Stimulated activated CD4-positive, alpha-beta T cell treated with anti-CD3 and anti-CD28 coated beads, Interleukin-2, amount 100 ng/mL, for 48 hours (primary cell): ENCODE data around the gene LNPEP.
"Not testable (repeated sequence)": the region's sequence is repeated elsewhere in the genome, so short reads cannot be mapped to it uniquely, and the experiment has no call there.

Source experiments
- DNase-seq, 2 donors: peaks; one replicate each; pipeline ENCODE4 v3.0.0-alpha.2; 2020

The LNPEP gene

DNA sequence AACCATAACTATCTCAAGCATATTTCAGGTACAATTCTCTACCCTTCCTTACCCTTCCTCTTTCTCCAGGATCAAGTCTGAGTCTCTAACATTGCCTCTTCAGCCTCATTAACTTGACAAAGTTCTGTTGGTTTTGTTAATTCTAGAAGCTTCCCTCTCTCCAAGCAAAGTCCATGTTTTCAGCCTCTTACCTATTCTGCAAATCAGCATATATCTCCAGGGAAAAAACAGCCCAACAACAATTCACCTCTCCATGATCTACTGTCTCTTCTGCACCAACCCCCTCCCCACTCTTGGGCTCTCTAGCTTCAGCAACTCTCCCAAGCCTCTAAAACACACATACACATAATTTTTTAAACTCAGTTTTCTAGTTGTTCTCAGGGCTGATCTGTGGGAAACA, 134.4 kb downstream of the LNPEP start:
- DNase-seq = no peak

DNA sequence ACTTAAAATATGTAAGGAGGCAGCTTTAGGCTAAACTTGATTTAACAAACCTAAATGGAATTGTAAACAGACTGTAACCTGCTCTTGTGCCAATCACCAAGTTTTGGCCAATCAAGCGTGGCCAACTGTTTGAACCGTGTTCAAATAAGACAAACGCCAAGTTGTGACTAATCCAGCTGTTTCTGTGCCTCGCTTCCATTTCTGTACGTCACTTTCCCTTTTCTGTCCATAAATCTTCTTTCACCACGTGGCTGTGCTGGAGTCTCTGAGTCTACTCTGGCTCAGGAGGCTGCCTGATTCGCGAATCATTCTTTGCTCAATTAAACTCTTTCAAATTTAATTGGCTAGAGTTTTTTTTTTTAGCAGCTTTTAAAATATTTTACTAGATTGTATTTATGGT, 135.2 kb downstream of the LNPEP start:
- no peak for DNase-seq

DNA sequence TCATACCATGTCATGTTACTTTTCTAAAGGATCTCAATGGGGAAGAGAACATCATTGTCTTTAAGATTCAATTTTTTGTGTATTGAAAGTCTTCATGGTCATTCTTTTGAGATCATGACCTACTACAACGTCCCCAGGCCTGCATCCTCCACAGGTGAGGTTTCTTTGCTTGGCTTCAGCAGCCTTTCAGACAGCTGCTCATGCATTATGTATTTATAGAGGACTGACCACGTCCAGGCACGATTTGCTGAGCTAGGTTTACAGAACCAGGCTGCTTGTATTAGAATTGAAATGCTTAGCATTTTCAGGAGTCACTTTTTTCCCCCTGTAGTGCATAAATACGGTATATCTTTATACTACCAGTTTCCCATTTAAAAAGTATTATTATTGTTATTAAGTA, 136.1 kb downstream of the LNPEP start:
- no peak for DNase-seq

DNA sequence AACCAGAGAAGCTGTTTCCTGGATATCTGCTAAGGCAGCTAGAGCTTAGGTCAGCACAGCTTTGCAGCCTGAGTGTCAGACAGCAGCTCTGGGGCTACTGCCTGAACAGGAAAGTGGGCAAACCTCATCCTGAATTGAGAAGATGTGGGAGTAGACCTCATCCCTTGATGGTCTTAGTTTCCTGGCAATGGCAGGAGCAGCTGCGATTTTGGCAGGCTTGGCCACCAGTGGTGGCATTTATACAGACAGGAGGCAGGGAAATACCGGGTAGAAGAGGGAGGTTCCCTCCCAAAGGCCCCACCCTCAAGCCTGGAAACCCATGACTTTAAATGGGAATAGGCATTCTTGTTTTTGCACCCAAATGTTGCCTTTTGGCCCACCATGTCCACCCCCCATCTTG, 136.8 kb downstream of the LNPEP start:
- DNase-seq = no peak

DNA sequence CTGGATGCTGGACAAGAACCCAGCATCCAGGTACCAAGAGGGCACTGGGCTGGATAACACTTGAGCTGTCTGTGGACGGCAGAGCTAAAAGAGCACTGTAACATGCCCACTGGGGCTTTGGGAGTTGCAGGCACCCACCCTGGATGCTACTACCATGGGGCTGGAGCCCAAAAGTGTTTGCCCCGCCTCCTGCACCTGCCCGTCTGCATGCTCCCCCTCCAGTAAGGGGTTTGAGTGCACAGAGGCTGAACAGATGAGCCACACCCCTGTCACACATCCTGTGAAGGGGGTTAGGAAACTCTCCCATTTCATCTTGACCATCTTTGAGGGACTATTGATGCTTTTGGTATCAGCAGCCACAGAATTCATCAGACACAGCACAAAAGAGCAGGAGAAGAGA, 137.5 kb downstream of the LNPEP start:
- DNase-seq = no peak

DNA sequence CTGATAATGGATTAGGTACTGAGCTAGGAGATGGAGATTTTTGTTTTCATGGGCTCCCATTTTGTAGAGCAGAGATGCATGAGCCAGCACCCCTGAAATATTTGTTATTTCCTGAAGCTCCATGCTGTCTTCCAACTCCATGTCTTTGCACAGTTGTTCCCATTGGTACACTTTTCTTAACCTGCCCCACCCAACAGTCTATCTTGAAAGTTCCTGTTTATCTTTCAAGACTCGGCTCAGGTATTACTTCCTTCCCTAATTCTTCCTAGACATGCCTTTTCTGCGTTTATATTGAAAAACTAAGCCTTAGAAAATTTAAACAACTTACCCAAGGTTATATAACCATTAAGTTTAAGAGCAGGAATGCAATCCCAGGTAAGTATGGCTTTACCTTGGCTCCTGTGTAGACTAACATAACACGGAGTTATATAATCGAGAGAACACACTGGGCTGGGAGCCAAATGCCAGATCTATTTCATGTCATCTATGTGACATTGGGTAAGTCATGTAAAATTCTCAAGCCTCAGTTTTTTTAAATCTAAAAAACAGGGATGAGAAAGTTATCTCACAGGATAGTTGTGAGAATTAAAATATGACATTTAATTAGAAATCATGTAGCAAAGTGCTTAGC, 139.1 kb downstream of the LNPEP start:
- DNase-seq = no peak

DNA sequence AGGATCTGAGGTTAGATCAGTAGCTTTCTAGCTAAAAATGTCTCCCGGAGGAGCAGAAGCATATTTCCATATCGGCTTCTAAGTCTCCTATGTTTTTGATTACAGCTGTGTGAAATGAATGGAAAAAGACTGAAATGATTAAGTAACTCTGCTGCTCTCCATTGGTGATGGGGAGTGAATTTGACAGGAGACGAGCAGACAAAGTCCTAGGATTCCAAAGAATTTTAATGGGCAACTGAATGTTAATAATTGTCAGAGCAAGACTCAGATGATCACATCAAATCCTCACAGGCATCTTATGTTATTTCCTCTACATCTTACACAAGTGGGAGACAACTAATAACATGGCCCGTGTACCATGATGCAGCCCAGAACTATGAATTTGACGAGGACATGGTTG, 139.8 kb downstream of the LNPEP start:
- no peak for DNase-seq

DNA sequence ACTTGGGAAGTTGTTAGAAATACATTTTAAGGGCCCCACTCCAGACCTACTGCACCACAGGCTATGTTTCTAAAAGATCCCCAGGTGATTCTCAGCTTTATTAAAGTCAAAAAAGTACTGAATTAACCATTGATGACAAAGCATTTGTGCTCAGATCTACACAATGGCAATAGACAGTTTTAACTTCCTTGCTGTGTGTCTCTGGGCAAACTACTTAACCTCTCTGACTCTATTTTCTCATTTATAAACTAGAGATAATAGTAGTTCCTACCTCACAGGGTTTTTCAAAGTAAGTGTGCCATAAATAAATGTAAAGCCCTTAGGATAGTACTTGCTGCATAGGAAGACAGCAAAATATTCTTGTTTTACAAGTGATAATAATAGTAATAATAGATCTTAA, 140.2 kb downstream of the LNPEP start:
- DNase-seq = no peak

DNA sequence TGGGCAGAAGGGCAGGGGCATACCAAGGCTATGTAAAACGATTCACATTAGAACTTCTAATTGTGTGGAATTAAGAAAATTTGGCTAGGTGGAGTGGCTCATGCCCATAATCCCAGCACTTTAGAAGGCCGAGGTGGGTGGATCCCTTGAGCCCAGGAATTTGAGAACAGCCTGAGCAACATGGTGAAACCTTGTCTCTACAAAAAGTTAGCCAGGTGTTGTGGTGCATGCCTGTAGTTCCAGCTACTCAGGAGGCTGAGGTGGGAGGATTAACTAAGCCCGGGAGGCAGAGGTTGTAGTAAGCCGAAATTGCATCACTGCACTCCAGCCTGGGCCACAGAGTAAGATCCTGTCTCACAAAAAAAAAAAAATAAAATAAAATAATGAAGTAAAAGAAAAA, 141.4 kb downstream of the LNPEP start:
- DNase-seq = no peak

DNA sequence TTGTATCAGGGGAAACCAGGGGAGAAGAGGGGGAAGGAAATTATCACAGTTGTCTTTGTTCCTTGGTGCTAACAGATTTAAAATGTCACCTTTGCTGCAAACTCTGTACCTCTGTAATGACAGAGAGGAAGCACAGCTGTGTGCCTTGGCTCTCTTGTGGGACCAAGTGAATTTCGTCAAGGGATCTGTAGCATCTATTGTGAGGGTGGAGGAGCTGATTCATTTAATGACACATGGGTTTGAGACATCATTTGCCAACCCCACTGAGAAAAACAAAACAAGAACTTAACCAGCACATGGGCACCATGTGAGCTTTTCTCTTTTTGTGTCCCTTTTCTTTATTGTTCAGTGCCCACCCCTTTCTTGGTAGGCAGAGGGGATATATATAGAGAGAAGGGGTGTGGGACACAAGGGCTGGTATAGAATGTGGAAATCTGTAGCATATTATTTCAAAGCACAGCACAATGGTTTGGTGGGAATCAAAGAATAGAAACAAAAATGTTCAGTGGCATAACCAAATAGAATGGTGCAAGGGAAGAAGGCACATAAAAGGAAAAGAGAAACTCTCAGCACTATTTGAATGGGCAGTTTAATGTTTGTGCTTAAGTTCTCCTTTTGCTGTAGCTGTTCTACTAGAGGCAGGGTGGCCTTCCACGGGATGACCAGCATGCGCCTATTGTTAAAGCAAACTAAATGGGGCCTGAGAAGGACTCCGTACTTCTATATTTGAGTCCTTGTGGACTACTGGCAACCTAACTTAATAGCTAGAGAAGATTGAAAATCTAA, 143.3 kb downstream of the LNPEP start:
- no peak for DNase-seq

DNA sequence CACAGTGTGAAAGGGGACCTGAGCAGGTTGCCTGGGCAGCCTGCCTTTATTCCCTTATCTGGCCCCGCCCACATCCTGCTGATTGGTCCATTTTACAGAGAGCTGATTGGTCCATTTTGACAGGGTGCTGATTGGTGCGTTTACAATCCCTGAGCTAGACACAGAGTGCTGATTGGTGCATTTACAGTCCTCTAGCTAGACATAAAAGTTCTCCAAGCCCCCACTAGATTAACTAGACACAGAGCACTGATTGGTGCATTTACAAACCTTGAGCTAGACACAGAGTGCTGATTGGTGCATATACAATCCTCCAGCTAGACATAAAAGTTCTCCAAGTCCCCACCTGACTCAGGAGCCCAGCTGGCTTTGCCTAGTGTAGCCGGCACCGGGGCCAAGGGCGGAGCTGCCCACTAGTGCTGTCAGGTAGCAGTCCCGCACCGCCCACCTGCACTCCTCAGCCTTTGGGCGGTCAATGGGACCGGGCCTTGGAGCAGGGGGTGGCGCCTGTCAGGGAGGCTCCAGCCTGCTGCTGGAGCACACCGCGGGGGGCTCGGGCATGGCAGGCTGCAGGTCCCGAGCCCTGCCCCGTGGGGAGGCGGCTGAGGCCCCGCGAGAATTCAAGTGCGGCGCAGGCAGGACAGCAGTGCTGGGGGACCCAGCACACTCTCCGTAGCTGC, 149.0 kb downstream of the LNPEP start:
- DNase-seq = not testable (repeated sequence)

DNA sequence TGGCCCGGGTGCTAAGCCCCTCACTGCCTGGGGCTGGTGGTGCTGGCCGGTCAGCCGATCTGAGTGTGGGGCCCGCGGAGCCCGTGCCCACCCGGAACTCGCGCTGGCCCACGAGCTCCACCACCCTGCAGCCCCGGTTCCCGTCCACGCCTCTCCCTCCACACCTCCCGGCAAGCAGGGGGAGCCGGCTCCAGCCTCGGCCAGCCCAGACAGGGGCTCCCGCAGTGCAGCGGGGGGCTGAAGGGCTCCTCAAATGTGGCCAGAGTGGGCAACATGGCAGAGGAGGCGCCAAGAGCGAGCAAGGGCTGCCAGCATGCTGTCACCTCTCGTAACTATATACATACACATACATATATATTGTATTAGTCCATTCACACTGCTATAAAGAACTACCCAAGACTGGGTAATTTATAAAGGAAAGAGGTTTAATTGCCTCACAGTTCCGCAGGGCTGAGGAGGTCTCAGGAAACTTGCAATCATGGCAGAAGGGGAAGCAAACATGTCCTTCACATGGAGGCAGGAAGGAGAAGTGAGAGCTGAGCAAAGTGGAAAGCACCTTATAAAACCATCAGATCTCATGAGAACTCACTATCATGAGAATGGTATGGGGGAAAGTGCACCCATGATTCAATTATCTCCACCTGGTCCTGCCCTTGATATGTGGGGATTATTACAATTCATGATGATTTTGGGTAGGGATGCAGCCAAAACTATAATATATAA, 149.7 kb downstream of the LNPEP start:
- no peak for DNase-seq
